Prostate gland (tissue), 2 donors: Measurements from ENCODE around the gene USP24.

Experiments used
- CTCF ChIP-seq, 4 experiments: fragments of 200-600 bp in 2 of 4; fragments of 450-650 bp in 2 of 4; sonication (generic) in 2 of 4; IDR thresholded peaks; 1 replicate in 3 of 4; 2 replicates in 1 of 4; pipeline ENCODE4 v1.5.1; 2016 to 2019; ENCODE audit warnings: antibody characterized with exemption in 4 of 4, mild to moderate bottlenecking in 2 of 4, moderate library complexity in 2 of 4
- POLR2A ChIP-seq: fragments of 450-650 bp; IDR thresholded peaks from one replicate; pipeline ENCODE4 v1.6.1; 2016; ENCODE audit warnings: antibody characterized with exemption, mild to moderate bottlenecking
- POLR2AphosphoS5 ChIP-seq: sonication (generic); formaldehyde crosslinking; IDR thresholded peaks from one replicate; pipeline ENCODE4 v1.6.1; 2017; ENCODE audit warnings: antibody characterized with exemption

GRCh38 chr1:55246331-55246730 lies 31.2 kb upstream of the USP24 start:
- TF ChIP-seq POLR2AphosphoS5 (no peak), CTCF (IDR thresholded peaks at IDR 0.05) (no peak), POLR2A (no peak)
